Ishikawa (cell line): ENCODE results near the gene SMIM10L1.
A peak's percentile ranks its signal among the peaks of the same experiment; 100 is the strongest.

ENCODE experiments used
- CEBPB ChIP-seq: IDR thresholded peaks from 2 replicates; pipeline ENCODE4 v1.6.1; 2012
- CREB1 ChIP-seq: IDR thresholded peaks from 2 replicates; pipeline ENCODE4 v1.6.1; 2012; ENCODE audit warnings: low read depth
- EGR1 ChIP-seq: IDR thresholded peaks from 2 replicates; pipeline ENCODE4 v1.6.1; 2012
- EP300 ChIP-seq: IDR thresholded peaks from 2 replicates; pipeline ENCODE4 v1.6.1; 2012; ENCODE audit warnings: borderline replicate concordance
- FOXM1 ChIP-seq: IDR thresholded peaks from 2 replicates; pipeline ENCODE4 v1.6.1; 2012; ENCODE audit warnings: low read depth, borderline replicate concordance
- MAX ChIP-seq: IDR thresholded peaks from 2 replicates; pipeline ENCODE4 v1.6.1; 2012
- NFIC ChIP-seq: IDR thresholded peaks from 2 replicates; pipeline ENCODE4 v1.6.1; 2012
- RAD21 ChIP-seq: IDR thresholded peaks from 2 replicates; pipeline ENCODE4 v1.6.1; 2012; ENCODE audit warnings: low read depth
- REST ChIP-seq: IDR thresholded peaks from 2 replicates; pipeline ENCODE4 v1.6.1; 2012; ENCODE audit warnings: low read depth, mild to moderate bottlenecking
- TAF1 ChIP-seq: IDR thresholded peaks from 2 replicates; pipeline ENCODE4 v1.6.1; 2012; ENCODE audit warnings: low read depth, mild to moderate bottlenecking
- TCF12 ChIP-seq: IDR thresholded peaks from 2 replicates; pipeline ENCODE4 v1.6.1; 2012; ENCODE audit warnings: low read depth
- TEAD4 ChIP-seq: IDR thresholded peaks from 2 replicates; pipeline ENCODE4 v1.6.1; 2012
- USF1 ChIP-seq: IDR thresholded peaks from 2 replicates; pipeline ENCODE4 v1.6.1; 2012
- YY1 ChIP-seq: IDR thresholded peaks from 2 replicates; pipeline ENCODE4 v1.6.1; 2012; ENCODE audit warnings: low read depth
- ZBTB7A ChIP-seq: IDR thresholded peaks from 2 replicates; pipeline ENCODE4 v1.6.1; 2012; ENCODE audit warnings: low read depth

Gene SMIM10L1

GRCh38 chr12:11170810-11171144, 217 bp upstream of the SMIM10L1 start:
- TF ChIP-seq TCF12 = no peak
- TF ChIP-seq TAF1 = no peak
- TF ChIP-seq USF1 = no peak
- TF ChIP-seq TEAD4 = no peak
- no peak for TF ChIP-seq RAD21
- no peak for TF ChIP-seq MAX

- TF ChIP-seq CREB1 (no peak), FOXM1 (no peak), EP300 (no peak), USF1 (no peak), EGR1 (no peak), TAF1 (no peak), CEBPB (no peak), YY1 (no peak), NFIC (no peak), TCF12 (no peak), MAX (no peak), ZBTB7A (no peak), TEAD4 (no peak), REST (no peak), RAD21 (no peak)
These were observed 1.1 kb downstream of the SMIM10L1 start for GRCh38 chr12:11171969-11172675.

GRCh38 chr12:11174022-11174421, 3.0 kb downstream of the SMIM10L1 start:
- TF ChIP-seq YY1 (no peak), NFIC (0 out of 2 replicates have a peak, but pooled peaks have one; percentile 21)

- TF ChIP-seq CREB1 (no peak), TCF12 (no peak), USF1 (no peak), REST (no peak), NFIC (no peak), FOXM1 (no peak), RAD21 (no peak), ZBTB7A (no peak), EGR1 (no peak), YY1 (no peak), TEAD4 (no peak), CEBPB (no peak), EP300 (no peak), TAF1 (no peak)
These were observed 7.3 kb downstream of the SMIM10L1 start for GRCh38 chr12:11178250-11178649.

GRCh38 chr12:11182529-11182928, 11.5 kb downstream of the SMIM10L1 start:
- no peak for TF ChIP-seq EP300
- no peak for TF ChIP-seq YY1
- TF ChIP-seq RAD21 = no peak
- no peak for TF ChIP-seq TEAD4
- TF ChIP-seq NFIC = no peak
- no peak for TF ChIP-seq CREB1
- no peak for TF ChIP-seq FOXM1
- no peak for TF ChIP-seq TCF12
- TF ChIP-seq CEBPB = no peak
- no peak for TF ChIP-seq ZBTB7A
- no peak for TF ChIP-seq EGR1
- no peak for TF ChIP-seq REST
- TF ChIP-seq TAF1 = no peak
